IMR-90 (cell line): ENCODE data around the gene LDLRAD3. TPM values are rescaled to one million over a fixed set of nuclear protein-coding genes. Genes with fewer than 3 reads are reported as not detected.

ENCODE experiments used
- ATAC-seq: fragments of 200-7000 bp; cut with Tn5 transposase; 2 replicates; pipeline ENCODE4 v1.9.1; 2020; ENCODE audit warnings: low read depth, mild to moderate bottlenecking, moderate library complexity
- BruUV-seq: library from RNA; stranded (reverse); fragments of 400-500 nt; replicated peaks from 2 replicates; lab custom pipeline; 2021; lab: Mats Ljungman, UMichigan
- CTCF ChIA-PET: fragments of 300-600 bp; formaldehyde crosslinking; extraction: SDS; loops from one replicate; lab custom pipeline; 2021; ENCODE audit warnings: antibody characterized with exemption; lab: Yijun Ruan, JAX
- POLR2A ChIA-PET: fragments of 300-600 bp; sonication (Branson Sonifier 250); formaldehyde crosslinking; loops from one replicate; lab custom pipeline; 2022; ENCODE audit warnings: antibody characterized with exemption; ENCODE audit not compliant: unreplicated experiment; lab: Charles Lee
- DNase-seq: peaks from one replicate; pipeline ENCODE4 v3.0.0; 2013
- H2AFZ ChIP-seq: replicated peaks from 2 replicates; pipeline ENCODE3; 2013; ENCODE audit warnings: low read length, mild to moderate bottlenecking; ENCODE audit not compliant: poor library complexity
- H2AK5ac ChIP-seq: 2 replicates; pipeline ENCODE4 v1.6.1; 2013; ENCODE audit warnings: low read depth, low read length, inconsistent platforms
- H2AK9ac ChIP-seq: replicated peaks from 2 replicates; pipeline ENCODE3; 2013; ENCODE audit warnings: mild to moderate bottlenecking, low read depth, low read length, moderate library complexity; ENCODE audit not compliant: poor library complexity
- H2BK120ac ChIP-seq: 2 replicates; pipeline ENCODE4 v1.6.1; 2013; ENCODE audit warnings: low read depth, low read length, inconsistent platforms
- H2BK15ac ChIP-seq: 3 replicates; pipeline ENCODE4 v1.6.1; 2013; ENCODE audit warnings: low read depth, low read length, inconsistent platforms
- H2BK20ac ChIP-seq: 2 replicates; pipeline ENCODE4 v1.6.1; 2013; ENCODE audit warnings: low read depth, mild to moderate bottlenecking, inconsistent platforms, low read length, moderate library complexity
- H2BK5ac ChIP-seq: 2 replicates; pipeline ENCODE4 v1.6.1; 2013; ENCODE audit warnings: mild to moderate bottlenecking, low read depth, low read length, inconsistent platforms; ENCODE audit not compliant: poor library complexity, severe bottlenecking
- H3K14ac ChIP-seq: replicated peaks from 2 replicates; pipeline ENCODE4 v1.6.1; 2013; ENCODE audit warnings: low read depth, low read length, inconsistent platforms
- H3K18ac ChIP-seq: 2 replicates; pipeline ENCODE4 v1.6.1; 2013; ENCODE audit warnings: low read depth, low read length, control low read depth
- H3K23ac ChIP-seq: 2 replicates; pipeline ENCODE4 v1.6.1; 2013; ENCODE audit warnings: low read depth, low read length, inconsistent platforms
- H3K27ac ChIP-seq: 2 replicates; pipeline ENCODE4 v1.5.1; 2013; ENCODE audit warnings: mild to moderate bottlenecking, control low read depth, low read length; ENCODE audit not compliant: insufficient read depth
- H3K27me3 ChIP-seq: 2 replicates; pipeline ENCODE4 v1.6.1; 2013; ENCODE audit warnings: low read length; ENCODE audit not compliant: control insufficient read depth, insufficient read depth
- H3K36me3 ChIP-seq: 2 replicates; pipeline ENCODE4 v1.6.1; 2013; ENCODE audit warnings: low read length, mixed read lengths; ENCODE audit not compliant: control insufficient read depth, insufficient read depth
- H3K4ac ChIP-seq: 2 replicates; pipeline ENCODE4 v1.6.1; 2013; ENCODE audit warnings: low read depth, low read length, inconsistent platforms
- H3K4me1 ChIP-seq: 2 replicates; pipeline ENCODE4 v1.6.1; 2013; ENCODE audit warnings: low read length, mixed read lengths; ENCODE audit not compliant: control insufficient read depth, insufficient read depth
- H3K4me2 ChIP-seq: 2 replicates; pipeline ENCODE4 v1.6.1; 2013; ENCODE audit warnings: low read depth, mild to moderate bottlenecking, control low read depth, low read length, moderate library complexity
- H3K4me3 ChIP-seq: 2 replicates; pipeline ENCODE4 v1.5.1; 2013; ENCODE audit warnings: low read depth, mild to moderate bottlenecking, control low read depth, low read length, moderate library complexity; ENCODE audit not compliant: insufficient read depth
- H3K56ac ChIP-seq: 2 replicates; pipeline ENCODE4 v1.6.1; 2013; ENCODE audit warnings: low read length, inconsistent platforms; ENCODE audit not compliant: insufficient read depth; ENCODE audit errors: extremely low read depth
- H3K79me1 ChIP-seq, 2 experiments: 2 replicates each; pipeline ENCODE4 v1.6.1; 2013; ENCODE audit warnings: low read length in 2 of 2, inconsistent platforms in 1 of 2, low read depth in 1 of 2
- H3K9ac ChIP-seq: 2 replicates; pipeline ENCODE4 v1.6.1; 2013; ENCODE audit warnings: low read depth, low read length, control low read depth
- H3K9me1 ChIP-seq: 2 replicates; pipeline ENCODE4 v1.6.1; 2013; ENCODE audit warnings: low read length, inconsistent platforms; ENCODE audit not compliant: insufficient read depth
- H3K9me3 ChIP-seq: 2 replicates; pipeline ENCODE4 v1.6.1; 2013; ENCODE audit warnings: low read length; ENCODE audit not compliant: control insufficient read depth, insufficient read depth
- H4K20me1 ChIP-seq: 2 replicates; pipeline ENCODE4 v1.6.1; 2013; ENCODE audit warnings: low read length, inconsistent platforms; ENCODE audit not compliant: insufficient read depth
- H4K5ac ChIP-seq: 2 replicates; pipeline ENCODE4 v1.6.1; 2013; ENCODE audit warnings: mild to moderate bottlenecking, low read depth, low read length, control low read depth
- H4K8ac ChIP-seq, 2 experiments: 2 replicates each; pipeline ENCODE4 v1.6.1; 2013; ENCODE audit warnings: low read depth in 2 of 2, low read length in 2 of 2, control low read depth in 1 of 2, inconsistent platforms in 1 of 2
- H4K91ac ChIP-seq: 2 replicates; pipeline ENCODE4 v1.6.1; 2013; ENCODE audit warnings: low read depth, low read length, inconsistent platforms; ENCODE audit not compliant: insufficient read depth
- CEBPB ChIP-seq: IDR thresholded peaks from 2 replicates; pipeline ENCODE4 v1.6.1; 2012; ENCODE audit warnings: low read depth, low read length, improper control_type of control experiment
- CHD1 ChIP-seq: IDR thresholded peaks from 2 replicates; pipeline ENCODE4 v1.6.1; 2012; ENCODE audit warnings: low read depth, low read length, improper control_type of control experiment
- CTCF ChIP-seq: conservative IDR thresholded peaks from 2 replicates; pipeline ENCODE4 v1.5.1; 2012; ENCODE audit warnings: mild to moderate bottlenecking, low read depth, low read length, improper control_type of control experiment
- ELK1 ChIP-seq: fragments of 150-350 bp; IDR thresholded peaks from 2 replicates; pipeline ENCODE4 v1.6.1; 2016; ENCODE audit warnings: low read depth, mild to moderate bottlenecking, low read length, moderate library complexity, borderline replicate concordance
- FOS ChIP-seq: fragments of 150-350 bp; IDR thresholded peaks from 2 replicates; pipeline ENCODE4 v1.6.1; 2016; ENCODE audit warnings: low read depth, low read length
- MAFK ChIP-seq: IDR thresholded peaks from 2 replicates; pipeline ENCODE4 v1.6.1; 2012; ENCODE audit warnings: low read depth, low read length, improper control_type of control experiment
- MAZ ChIP-seq: IDR thresholded peaks from 2 replicates; pipeline ENCODE4 v1.6.1; 2012; ENCODE audit warnings: low read depth, mild to moderate bottlenecking, low read length, improper control_type of control experiment, moderate library complexity, borderline replicate concordance
- MXI1 ChIP-seq: IDR thresholded peaks from 2 replicates; pipeline ENCODE4 v1.6.1; 2012; ENCODE audit warnings: low read depth, mild to moderate bottlenecking, low read length, moderate library complexity, borderline replicate concordance
- NFE2L2 ChIP-seq: fragments of 150-350 bp; IDR thresholded peaks from 2 replicates; pipeline ENCODE4 v1.6.1; 2016; ENCODE audit warnings: low read depth, mild to moderate bottlenecking, low read length
- POLR2A ChIP-seq: IDR thresholded peaks from 2 replicates; pipeline ENCODE4 v1.6.1; 2012; ENCODE audit warnings: mild to moderate bottlenecking, low read depth, low read length
- RCOR1 ChIP-seq: IDR thresholded peaks from 2 replicates; pipeline ENCODE4 v1.6.1; 2012; ENCODE audit warnings: mild to moderate bottlenecking, low read length, improper control_type of control experiment; ENCODE audit not compliant: insufficient replicate concordance
- SMC3 ChIP-seq: fragments of 150-350 bp; IDR thresholded peaks from 2 replicates; pipeline ENCODE4 v1.6.1; 2016; ENCODE audit warnings: low read depth, mild to moderate bottlenecking, antibody characterized with exemption, low read length, moderate library complexity
- WGBS, 2 experiments: methylation state at CpG; one replicate each; pipeline versions ENCODE4 v1.1.5 to v1.1.7; 2013; ENCODE audit warnings: missing lambda C conversion rate in 2 of 2; ENCODE audit not compliant: insufficient read length in 1 of 2; ENCODE audit errors: extremely low coverage in 2 of 2; 5-methylcytosine and 5-hydroxymethylcytosine counted together
- dilution Hi-C: fragments of 300-500 bp; cut with HindIII; formaldehyde crosslinking; loops from one replicate; pipeline ENCODE4 v1.14.3; 2018; ENCODE audit warnings: low sequenced_read_pairs; ENCODE audit not compliant: unreplicated experiment
- in situ Hi-C: fragments of 300-500 bp; cut with MboI; formaldehyde crosslinking; loops from 3 replicates; pipeline ENCODE4 v1.14.3; 2019; ENCODE audit warnings: low sequenced_read_pairs, inconsistent platforms, mixed read lengths
- intact Hi-C: fragments of 100-400 bp; cut with micrococcal nuclease; formaldehyde crosslinking; loops from 2 replicates; pipeline ENCODE4 v1.10.0; 2022
- polyA plus RNA-seq, 3 experiments: library from polyadenylated mRNA; depleted of rRNA; stranded (reverse); fragments of >200 nt; gene quantifications; 2 replicates each; pipeline ENCODE4 v1.2.3, GENCODE V29; 2012; ENCODE audit warnings: low replicate concordance in 1 of 3
- total RNA-seq: library from RNA; depleted of rRNA; stranded (reverse); fragments of >200 nt; gene quantifications from 2 replicates; pipeline ENCODE4 v1.2.3, GENCODE V29; 2012
- TF ChIP-seq, protein P1 (sequence below): fragments of 150-350 bp; IDR thresholded peaks from 2 replicates; pipeline ENCODE4 v1.6.1; 2017; ENCODE audit warnings: mild to moderate bottlenecking, antibody characterized with exemption, low read length, low read depth

The LDLRAD3 gene
- total and polyA plus RNA-seq, 2 of the 4 experiments (the other 2 are of a cell fraction), result 2.7 to 6.4 TPM

GRCh38 chr11:36193290-36193619 lies 249.4 kb downstream of the LDLRAD3 start:
- 89% methylated on average over 3 of the region's 6 CpGs; no CpG with 5 or more reads in 1 of the 2 experiments for WGBS, 2 experiments

More at GRCh38 chr11:36193290-36193619, 249.4 kb downstream of the LDLRAD3 start:
- no peak overlapping the region for H2BK20ac ChIP-seq
- H3K36me3 ChIP-seq, result no peaks in the 10 kb centered on the region
- no peak overlapping the region for H2BK15ac ChIP-seq
- H3K18ac ChIP-seq, result no peak overlapping the region
- H2AK9ac ChIP-seq, result no peak overlapping the region
- intact Hi-C loops (no loop called here), in situ Hi-C loops (no loop called here), dilution Hi-C loops (no loop called here)
- no peak for DNase-seq
- no peak overlapping the region for H4K5ac ChIP-seq
- CTCF ChIA-PET, result no interaction called here
- H3K4me3 ChIP-seq, result no peak overlapping the region
- TF ChIP-seq RCOR1 (no peak), NFE2L2 (no peak), FOS (no peak), MAZ (no peak), MAFK (no peak), ELK1 (no peak), POLR2A (no peak), CEBPB (no peak), SMC3 (no peak), MXI1 (no peak), CHD1 (no peak), CTCF (no peak)
- TF ChIP-seq, protein P1, sequence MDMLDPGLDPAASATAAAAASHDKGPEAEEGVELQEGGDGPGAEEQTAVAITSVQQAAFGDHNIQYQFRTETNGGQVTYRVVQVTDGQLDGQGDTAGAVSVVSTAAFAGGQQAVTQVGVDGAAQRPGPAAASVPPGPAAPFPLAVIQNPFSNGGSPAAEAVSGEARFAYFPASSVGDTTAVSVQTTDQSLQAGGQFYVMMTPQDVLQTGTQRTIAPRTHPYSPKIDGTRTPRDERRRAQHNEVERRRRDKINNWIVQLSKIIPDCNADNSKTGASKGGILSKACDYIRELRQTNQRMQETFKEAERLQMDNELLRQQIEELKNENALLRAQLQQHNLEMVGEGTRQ, result no peak
- no peak overlapping the region for H2BK120ac ChIP-seq
- H4K8ac ChIP-seq, result no peak overlapping the region
- no peaks in the 10 kb centered on the region for H4K20me1 ChIP-seq
- no peaks in the 10 kb centered on the region for H3K9me3 ChIP-seq
- ATAC-seq, result no peak
- H2BK5ac ChIP-seq, result no peak overlapping the region
- peaks cover 6% of the 10 kb centered on the region for H3K4me1 ChIP-seq
- no peak overlapping the region for H3K9ac ChIP-seq
- no TSS peak for BruUV-seq
- no peak overlapping the region for H2AK5ac ChIP-seq
- no peak overlapping the region for H4K91ac ChIP-seq
- no peak overlapping the region for H3K56ac ChIP-seq
- no peak overlapping the region for H2AFZ ChIP-seq
- no peaks in the 10 kb centered on the region for H3K79me1 ChIP-seq
- no peak overlapping the region for H3K4ac ChIP-seq
- H3K27ac ChIP-seq, result no peak overlapping the region
- no peak overlapping the region; the same call in 1 of the 2 replicates for H3K14ac ChIP-seq
- H3K9me1 ChIP-seq, result no peaks in the 10 kb centered on the region
- POLR2A ChIA-PET, result interaction anchor here (0.8 kb wide), 1 partner anchor 49 kb away, joined by 3 read pairs; no protein-coding TSS in a partner anchor
- H3K23ac ChIP-seq, result no peak overlapping the region
- H3K27me3 ChIP-seq, result no peaks in the 10 kb centered on the region
- H3K4me2 ChIP-seq, result no peak overlapping the region
